WI38 (cell line): ENCODE measurements around the gene RALGAPA2.

Source experiments
- H3K4me3 ChIP-seq: 2 replicates; pipeline ENCODE4 v1.5.1; 2011; ENCODE audit warnings: low read depth, mild to moderate bottlenecking, control low read depth, low read length
- TF ChIP-seq, protein P1 (sequence below): IDR thresholded peaks from 2 replicates; pipeline ENCODE4 v1.5.1; 2012; ENCODE audit warnings: low read depth, mild to moderate bottlenecking, control low read depth, low read length

Gene RALGAPA2

DNA sequence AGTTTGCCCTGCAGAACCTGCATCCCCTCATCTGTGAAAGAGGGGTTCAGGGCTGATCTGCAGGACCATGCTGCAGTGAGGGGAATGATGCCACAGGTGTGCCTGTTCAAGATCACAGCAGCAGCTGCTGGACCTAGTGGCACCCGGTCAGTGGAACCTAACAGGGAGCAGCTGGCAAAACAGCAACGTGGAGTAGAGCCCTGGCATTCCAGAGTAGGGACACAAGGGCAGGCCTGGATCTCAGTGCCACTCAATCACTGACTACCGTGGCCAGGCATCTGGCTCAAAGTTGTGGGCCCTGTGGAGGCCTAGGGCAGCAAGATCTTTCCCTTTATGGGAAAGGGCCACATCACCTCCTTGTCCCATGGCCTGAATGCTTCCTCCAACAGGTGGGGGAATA is 282.4 kb downstream of the RALGAPA2 start:
- no peak overlapping the region for H3K4me3 ChIP-seq
- TF ChIP-seq, protein P1, sequence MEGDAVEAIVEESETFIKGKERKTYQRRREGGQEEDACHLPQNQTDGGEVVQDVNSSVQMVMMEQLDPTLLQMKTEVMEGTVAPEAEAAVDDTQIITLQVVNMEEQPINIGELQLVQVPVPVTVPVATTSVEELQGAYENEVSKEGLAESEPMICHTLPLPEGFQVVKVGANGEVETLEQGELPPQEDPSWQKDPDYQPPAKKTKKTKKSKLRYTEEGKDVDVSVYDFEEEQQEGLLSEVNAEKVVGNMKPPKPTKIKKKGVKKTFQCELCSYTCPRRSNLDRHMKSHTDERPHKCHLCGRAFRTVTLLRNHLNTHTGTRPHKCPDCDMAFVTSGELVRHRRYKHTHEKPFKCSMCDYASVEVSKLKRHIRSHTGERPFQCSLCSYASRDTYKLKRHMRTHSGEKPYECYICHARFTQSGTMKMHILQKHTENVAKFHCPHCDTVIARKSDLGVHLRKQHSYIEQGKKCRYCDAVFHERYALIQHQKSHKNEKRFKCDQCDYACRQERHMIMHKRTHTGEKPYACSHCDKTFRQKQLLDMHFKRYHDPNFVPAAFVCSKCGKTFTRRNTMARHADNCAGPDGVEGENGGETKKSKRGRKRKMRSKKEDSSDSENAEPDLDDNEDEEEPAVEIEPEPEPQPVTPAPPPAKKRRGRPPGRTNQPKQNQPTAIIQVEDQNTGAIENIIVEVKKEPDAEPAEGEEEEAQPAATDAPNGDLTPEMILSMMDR, result no peak

DNA sequence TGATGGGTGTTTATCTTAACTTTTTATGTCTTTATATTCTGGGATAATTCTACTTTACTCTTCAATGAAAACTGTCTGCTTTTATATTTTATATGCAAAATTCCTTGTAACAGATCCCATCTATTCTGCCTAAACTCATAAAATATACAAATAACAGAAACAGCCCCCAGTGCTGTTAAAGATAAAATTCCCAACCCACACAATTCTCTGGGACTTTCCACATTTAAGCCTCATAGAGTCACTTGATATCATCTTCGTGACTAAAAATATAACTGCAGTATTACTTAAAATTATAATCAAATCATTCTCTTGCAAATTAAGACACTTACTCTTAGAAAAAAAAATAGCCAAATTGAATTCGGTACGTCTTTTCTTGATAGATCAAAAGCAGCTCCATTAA is 284.4 kb downstream of the RALGAPA2 start:
- TF ChIP-seq, protein P1, result no peak
- no peak overlapping the region for H3K4me3 ChIP-seq

DNA sequence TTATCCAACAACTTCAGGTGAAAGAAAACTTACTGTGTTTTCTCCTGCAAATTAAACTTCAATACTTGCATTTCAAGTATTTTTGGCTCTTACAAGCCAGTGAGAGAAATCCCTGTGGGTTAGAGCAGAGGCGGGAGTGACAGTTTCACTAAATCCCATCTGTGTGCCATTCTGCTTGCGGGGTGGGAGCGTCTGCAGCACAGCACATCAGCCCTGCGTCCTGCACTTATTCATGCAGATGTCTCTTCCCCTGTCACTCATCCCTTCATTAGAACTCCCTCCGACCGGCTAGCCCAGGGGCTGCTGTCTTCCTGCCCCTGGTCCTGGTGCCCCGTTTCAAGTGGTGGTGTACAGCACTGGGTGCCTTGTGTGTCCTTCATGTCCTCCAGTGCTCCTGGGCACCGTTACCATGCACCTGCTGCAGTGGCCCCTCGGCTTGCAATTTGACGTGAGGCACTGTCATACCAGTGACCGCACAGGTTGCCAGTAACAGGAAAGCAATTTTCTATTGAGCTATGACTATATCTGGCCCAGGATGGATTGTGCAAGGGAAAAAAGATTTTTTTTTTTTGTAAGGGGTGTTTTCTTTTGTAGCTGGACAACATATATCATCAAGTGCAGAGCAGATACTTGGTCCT is 285.1 kb downstream of the RALGAPA2 start:
- H3K4me3 ChIP-seq, result no peak overlapping the region
- TF ChIP-seq, protein P1, result no peak

DNA sequence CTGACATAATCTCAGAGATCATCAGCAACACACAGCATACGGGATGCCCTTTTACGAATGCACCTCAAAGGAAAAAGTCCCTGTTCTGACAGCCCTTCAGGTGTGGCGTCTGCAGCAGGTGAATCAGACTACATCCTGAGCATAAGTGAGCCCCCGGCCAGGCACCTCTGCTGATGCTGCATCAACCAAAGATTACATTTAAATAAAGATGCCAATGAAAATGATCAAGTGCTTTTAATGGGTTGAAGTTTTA is 285.9 kb downstream of the RALGAPA2 start:
- no peak overlapping the region for H3K4me3 ChIP-seq
- TF ChIP-seq, protein P1, result no peak

DNA sequence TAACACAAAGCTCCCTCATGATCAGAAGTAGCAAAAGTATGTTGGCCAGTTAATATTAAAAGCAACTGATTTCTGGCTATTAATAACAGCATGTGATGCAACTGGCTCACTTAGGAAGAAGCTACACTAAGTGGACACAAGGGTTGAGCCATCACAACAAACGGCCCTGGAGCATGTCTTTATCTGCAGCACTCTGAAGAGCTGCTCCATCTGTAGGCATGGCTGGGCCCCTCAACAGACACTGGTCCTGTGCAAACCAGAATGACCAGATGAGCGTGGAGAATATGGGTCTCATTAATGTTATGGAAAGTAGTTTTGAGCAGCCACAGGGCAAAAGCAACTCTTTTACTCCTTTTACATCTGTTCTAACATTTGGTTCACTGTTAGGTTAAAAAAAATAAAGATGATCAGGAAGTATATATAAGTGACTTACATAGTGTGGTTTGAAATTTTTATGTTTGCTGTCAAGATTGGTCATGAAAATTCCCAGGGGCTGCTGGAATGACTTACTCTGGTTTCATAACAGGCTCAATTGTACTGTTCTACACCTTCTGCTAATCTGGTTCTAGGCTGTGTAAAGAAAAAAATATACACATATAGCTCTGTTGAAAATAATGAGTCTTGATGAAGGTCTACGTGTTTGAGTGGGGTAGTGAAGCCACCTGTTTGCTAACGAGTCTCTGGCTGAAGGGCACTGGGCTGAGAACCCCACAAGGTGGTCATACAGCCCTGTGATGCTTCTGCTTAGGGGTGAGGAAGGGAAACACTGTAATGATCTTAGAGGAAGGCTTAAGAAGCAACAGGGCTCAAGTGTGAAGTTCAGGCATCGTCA is 286.4 kb downstream of the RALGAPA2 start:
- TF ChIP-seq, protein P1, result no peak

DNA sequence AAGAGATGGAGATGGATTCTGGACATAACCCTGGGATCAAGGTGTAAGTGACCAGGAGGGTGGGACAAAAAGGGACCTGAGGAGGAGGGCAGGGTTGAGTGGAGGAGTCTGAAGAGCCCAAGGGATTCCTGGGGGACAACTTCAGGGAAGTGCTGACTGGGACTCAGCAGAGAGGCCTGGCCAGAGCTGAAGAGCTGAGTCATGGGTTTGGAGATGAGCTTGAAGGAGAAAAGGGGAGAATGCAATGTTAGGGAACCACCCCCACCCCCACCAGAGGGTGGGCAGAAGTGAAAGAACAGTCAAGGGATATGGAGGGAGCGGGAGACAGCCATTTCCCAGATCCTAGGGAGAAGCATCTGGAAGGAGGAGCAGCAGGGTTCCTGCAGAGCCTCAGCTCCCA is 289.3 kb downstream of the RALGAPA2 start:
- no peak overlapping the region for H3K4me3 ChIP-seq
- TF ChIP-seq, protein P1, result no peak

More for the DNA sequence above, 286.4 kb downstream of the RALGAPA2 start:
- no peak overlapping the region for H3K4me3 ChIP-seq

DNA sequence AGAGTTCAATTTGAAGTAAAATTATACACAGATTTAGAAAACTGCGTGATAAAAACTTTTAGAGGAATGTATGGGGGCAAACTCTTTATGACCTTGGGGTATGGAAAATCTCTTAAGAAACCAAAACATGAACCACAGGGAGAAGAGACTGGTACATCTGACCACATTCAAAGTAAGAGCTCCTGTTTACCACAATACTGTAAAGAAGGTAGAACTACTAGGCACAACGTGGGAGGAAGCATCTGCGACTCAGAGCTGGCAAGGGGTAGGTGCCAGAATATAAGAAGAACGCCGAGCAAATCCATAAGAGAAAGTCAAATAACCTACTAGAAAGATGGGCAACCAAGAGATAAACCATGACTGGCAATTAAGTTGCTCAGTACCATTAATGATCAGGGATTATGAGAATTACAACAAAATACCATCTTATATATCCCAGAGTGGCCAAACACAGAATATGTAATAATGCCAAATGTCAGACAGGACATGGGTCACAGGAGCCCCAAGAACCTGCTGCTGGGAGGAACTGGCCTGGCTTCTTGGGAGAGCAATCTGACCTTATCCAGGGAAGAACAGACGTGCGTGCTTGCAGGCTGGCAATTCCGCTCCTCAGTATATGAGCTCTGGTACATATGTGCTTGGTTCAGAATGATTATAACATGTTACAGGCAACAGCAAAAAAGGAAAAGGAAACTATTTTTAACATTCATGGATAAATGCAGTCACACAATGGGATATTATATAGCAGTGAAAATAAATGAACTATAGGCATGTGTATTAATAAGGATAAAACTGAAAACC is 294.4 kb downstream of the RALGAPA2 start:
- TF ChIP-seq, protein P1, result no peak
- no peak overlapping the region for H3K4me3 ChIP-seq
